ENCODE results near the gene SLC6A1. TPM values are rescaled to one million over a fixed set of nuclear protein-coding genes. Genes with fewer than 3 reads are reported as not detected.

The SLC6A1 gene
- total RNA-seq, 1 donor from 2014 or later = not detected

GRCh38 chr3:10984371-10984896 is 8.1 kb upstream of the SLC6A1 start:
- H3K9me3 Mint-ChIP-seq = no peaks in the 10 kb centered on the region
- CTCF ChIA-PET = no interaction called here
- H3K36me3 Mint-ChIP-seq (ENCODE audit: low read depth) = no peaks in the 10 kb centered on the region
- POLR2A ChIA-PET = no interaction called here
- intact Hi-C loops (cut with micrococcal nuclease) = no loop called here
- H3K4me3 Mint-ChIP-seq = no peak overlapping the region
- no peak for TF ChIP-seq CTCF (IDR thresholded peaks at IDR 0.05)
- ATAC-seq (ENCODE audit: low read depth) (no peak), DNase-seq (no peak)
- no peak overlapping the region for H3K27ac Mint-ChIP-seq
- H3K27me3 Mint-ChIP-seq = peaks cover 18% of the 10 kb centered on the region
- no peaks in the 10 kb centered on the region for H3K4me1 Mint-ChIP-seq

GRCh38 chr3:10985181-10985580 is 7.4 kb upstream of the SLC6A1 start:
- no peaks in the 10 kb centered on the region for H3K9me3 Mint-ChIP-seq
- H3K4me1 Mint-ChIP-seq = no peaks in the 10 kb centered on the region
- POLR2A ChIA-PET = no interaction called here
- no peak overlapping the region for H3K4me3 Mint-ChIP-seq
- intact Hi-C loops (cut with micrococcal nuclease) = no loop called here
- ATAC-seq (ENCODE audit: low read depth) = no peak
- H3K27ac Mint-ChIP-seq = no peak overlapping the region
- H3K27me3 Mint-ChIP-seq = peaks cover 19% of the 10 kb centered on the region
- CTCF ChIA-PET = no interaction called here
- no peaks in the 10 kb centered on the region for H3K36me3 Mint-ChIP-seq (ENCODE audit: low read depth)
- no peak for DNase-seq
- TF ChIP-seq CTCF (IDR thresholded peaks at IDR 0.05) = no peak

GRCh38 chr3:10986592-10986991 is 6.0 kb upstream of the SLC6A1 start:
- CTCF ChIA-PET = no interaction called here
- peaks cover 25% of the 10 kb centered on the region for H3K27me3 Mint-ChIP-seq
- intact Hi-C loops (cut with micrococcal nuclease) = no loop called here

GRCh38 chr3:10988001-10988665 is 4.4 kb upstream of the SLC6A1 start:
- POLR2A ChIA-PET = no interaction called here
- no peaks in the 10 kb centered on the region for H3K36me3 Mint-ChIP-seq (ENCODE audit: low read depth)
- no peak for DNase-seq
- H3K4me1 Mint-ChIP-seq = peaks cover 7% of the 10 kb centered on the region
- no peak overlapping the region for H3K4me3 Mint-ChIP-seq
- H3K27ac Mint-ChIP-seq = no peak overlapping the region
- intact Hi-C loops (cut with micrococcal nuclease) = no loop called here
- no peak for ATAC-seq (ENCODE audit: low read depth)
- CTCF ChIA-PET = no interaction called here
- peaks cover 33% of the 10 kb centered on the region for H3K27me3 Mint-ChIP-seq
- no peak for TF ChIP-seq CTCF (IDR thresholded peaks at IDR 0.05)
- H3K9me3 Mint-ChIP-seq = no peaks in the 10 kb centered on the region

More at GRCh38 chr3:10986592-10986991, 6.0 kb upstream of the SLC6A1 start:
- no peak overlapping the region for H3K4me3 Mint-ChIP-seq
- no peaks in the 10 kb centered on the region for H3K9me3 Mint-ChIP-seq
- DNase-seq (no peak), ATAC-seq (ENCODE audit: low read depth) (no peak)
- no peak overlapping the region for H3K27ac Mint-ChIP-seq
- no peak for TF ChIP-seq CTCF (IDR thresholded peaks at IDR 0.05)
- peaks cover 3% of the 10 kb centered on the region for H3K4me1 Mint-ChIP-seq
- no peaks in the 10 kb centered on the region for H3K36me3 Mint-ChIP-seq (ENCODE audit: low read depth)
- POLR2A ChIA-PET = no interaction called here

GRCh38 chr3:10988991-10989484 is 3.5 kb upstream of the SLC6A1 start:
- Mint-ChIP-seq H3K4me3 (no peak overlapping the region), H3K36me3 (ENCODE audit: low read depth) (no peaks in the 10 kb centered on the region), H3K4me1 (peaks cover 12% of the 10 kb centered on the region), H3K27me3 (peaks cover 40% of the 10 kb centered on the region), H3K27ac (no peak overlapping the region), H3K9me3 (no peaks in the 10 kb centered on the region)
- no peak for DNase-seq
- ATAC-seq (ENCODE audit: low read depth) = no peak
- no peak for TF ChIP-seq CTCF (IDR thresholded peaks at IDR 0.05)
- POLR2A ChIA-PET = no interaction called here
- intact Hi-C loops (cut with micrococcal nuclease) = no loop called here
- CTCF ChIA-PET = no interaction called here

Measured in activated B cell treated with CpG ODN at 0.5 μM for 24 hours (primary cell).